Smooth muscle cell (in vitro differentiated cells): ENCODE data around the gene ADAMTS17. TPM values are rescaled to one million over a fixed set of nuclear protein-coding genes. Genes with fewer than 3 reads are reported as not detected.
A peak's percentile ranks its signal among the peaks of the same experiment; 100 is the strongest.

Experiments
- DNase-seq: peaks from one replicate; lab custom pipeline; 2025; ENCODE audit not compliant: unreplicated experiment; lab: John Stamatoyannopoulos, UW
- H2AFZ ChIP-seq: fragments of 200-600 bp; sonication (generic); 2 replicates; pipeline ENCODE4 v1.6.0; 2016; ENCODE audit warnings: antibody characterized with exemption, low read depth, mild to moderate bottlenecking
- H3F3A ChIP-seq: fragments of 200-600 bp; sonication (generic); 2 replicates; pipeline ENCODE4 v1.6.0; 2017; ENCODE audit warnings: antibody characterized with exemption, low read depth
- H3K27ac ChIP-seq: fragments of 200-600 bp; sonication (generic); 2 replicates; pipeline ENCODE4 v1.5.1; 2016; ENCODE audit warnings: low read depth, mild to moderate bottlenecking
- H3K27me3 ChIP-seq: fragments of 200-600 bp; sonication (generic); 2 replicates; pipeline ENCODE4 v1.6.1; 2016; ENCODE audit warnings: low read depth, mild to moderate bottlenecking
- H3K36me3 ChIP-seq: fragments of 200-600 bp; sonication (generic); 2 replicates; pipeline ENCODE4 v1.5.1; 2016; ENCODE audit warnings: low read depth
- H3K4me1 ChIP-seq: fragments of 200-600 bp; sonication (generic); 2 replicates; pipeline ENCODE4 v1.5.1; 2016; ENCODE audit warnings: low read depth
- H3K4me2 ChIP-seq: fragments of 200-600 bp; sonication (generic); 2 replicates; pipeline ENCODE4 v1.6.0; 2016; ENCODE audit warnings: mild to moderate bottlenecking
- H3K4me3 ChIP-seq: fragments of 200-600 bp; sonication (generic); 2 replicates; pipeline ENCODE4 v1.5.1; 2016; ENCODE audit warnings: mild to moderate bottlenecking
- H3K79me2 ChIP-seq: fragments of 200-600 bp; sonication (generic); 2 replicates; pipeline ENCODE4 v1.6.0; 2016; ENCODE audit warnings: low read depth, mild to moderate bottlenecking
- H3K9ac ChIP-seq: fragments of 200-600 bp; sonication (generic); 2 replicates; pipeline ENCODE4 v1.6.0; 2016; ENCODE audit warnings: low read depth
- H3K9me3 ChIP-seq: fragments of 200-600 bp; sonication (generic); replicated peaks from 2 replicates; pipeline ENCODE4 v1.5.1; 2016; ENCODE audit warnings: low read depth
- H4K20me1 ChIP-seq: fragments of 200-600 bp; sonication (generic); 2 replicates; pipeline ENCODE4 v1.6.0; 2016; ENCODE audit warnings: low read depth
- CTCF ChIP-seq: fragments of 200-600 bp; sonication (generic); IDR thresholded peaks from 2 replicates; pipeline ENCODE4 v1.5.1; 2017; ENCODE audit warnings: borderline replicate concordance, mild to moderate bottlenecking, antibody characterized with exemption; ENCODE audit not compliant: insufficient read depth, poor library complexity, severe bottlenecking
- WGBS: methylation state at CpG from one replicate; pipeline ENCODE4 v1.1.7; 2016; ENCODE audit warnings: low lambda C conversion rate; 5-methylcytosine and 5-hydroxymethylcytosine counted together
- polyA plus RNA-seq: library from polyadenylated mRNA; unstranded; fragments of >200 nt; fragmentation: Nextera tagmentation; extraction: Ambion mirVana; gene quantifications from 2 replicates; pipeline ENCODE4 v1.2.1, GENCODE V29; 2016
- total RNA-seq: library from RNA; depleted of rRNA; stranded (reverse); fragments of >200 nt; gene quantifications from 2 replicates; pipeline ENCODE4 v1.2.3, GENCODE V29; 2014

ADAMTS17 gene
- total and polyA plus RNA-seq, 2 experiments from 2014 or later: 0.63 to 3.1 TPM

DNA sequence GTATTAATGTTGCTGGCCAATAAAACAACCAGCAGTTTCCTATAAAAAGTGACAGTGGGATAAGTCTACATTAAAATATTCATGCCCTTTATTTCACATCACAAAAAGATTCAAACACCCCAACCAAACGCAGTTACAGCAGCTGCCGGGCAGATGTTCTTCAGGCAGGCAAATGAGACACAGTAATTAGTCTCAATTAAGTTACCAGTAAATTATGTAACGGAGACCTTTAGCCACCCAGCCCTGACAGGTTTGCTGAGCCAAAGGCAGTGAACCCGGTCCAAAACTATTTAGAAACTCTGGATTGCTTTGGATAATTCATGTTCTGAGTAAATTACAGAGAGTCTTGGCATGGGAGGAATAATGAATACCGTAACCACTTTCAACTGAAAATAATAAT lies 319.4 kb downstream of the ADAMTS17 start:
- Histone ChIP-seq H3K79me2 (no peaks in the 10 kb centered on the region), H3K4me3 (no peak overlapping the region), H3K27ac (no peak overlapping the region), H3K36me3 (no peaks in the 10 kb centered on the region), H3K9me3 (peaks cover 7% of the 10 kb centered on the region), H3K27me3 (no peaks in the 10 kb centered on the region), H2AFZ (no peak overlapping the region), H3K4me1 (no peaks in the 10 kb centered on the region), H4K20me1 (no peaks in the 10 kb centered on the region), H3F3A (no peaks in the 10 kb centered on the region), H3K9ac (no peak overlapping the region), H3K4me2 (no peak overlapping the region)
- 74% methylated on average over 5 of the region's 5 CpGs for WGBS
- no peak for DNase-seq
- TF ChIP-seq CTCF: no peak

GRCh38 chr15:100021653-100022052 lies 320.1 kb downstream of the ADAMTS17 start:
- H3K4me2 ChIP-seq: no peak overlapping the region
- no peak for TF ChIP-seq CTCF
- H3K9me3 ChIP-seq: no peaks in the 10 kb centered on the region
- no peaks in the 10 kb centered on the region for H4K20me1 ChIP-seq
- no peak overlapping the region for H2AFZ ChIP-seq
- H3K9ac ChIP-seq: no peak overlapping the region
- H3K27ac ChIP-seq: no peak overlapping the region
- no peak for DNase-seq
- no peaks in the 10 kb centered on the region for H3K36me3 ChIP-seq
- H3K27me3 ChIP-seq: no peaks in the 10 kb centered on the region
- H3K79me2 ChIP-seq: no peaks in the 10 kb centered on the region
- no peak overlapping the region for H3K4me3 ChIP-seq
- WGBS: 89% methylated on average over 6 of the region's 6 CpGs
- H3K4me1 ChIP-seq: no peaks in the 10 kb centered on the region
- no peaks in the 10 kb centered on the region for H3F3A ChIP-seq

- no peak overlapping the region for H3K9ac ChIP-seq
- 76% methylated on average over 6 of the region's 6 CpGs for WGBS
- peak overlapping the region; percentile 20 for H3K4me2 ChIP-seq
- no peak for TF ChIP-seq CTCF
- H3K79me2 ChIP-seq: no peaks in the 10 kb centered on the region
- H4K20me1 ChIP-seq: no peaks in the 10 kb centered on the region
- no peak overlapping the region for H3K27ac ChIP-seq
- no peaks in the 10 kb centered on the region for H3K9me3 ChIP-seq
- no peak overlapping the region for H2AFZ ChIP-seq
- no peak overlapping the region for H3K4me3 ChIP-seq
- no peaks in the 10 kb centered on the region for H3K4me1 ChIP-seq
- DNase-seq: no peak
- no peaks in the 10 kb centered on the region for H3F3A ChIP-seq
- H3K36me3 ChIP-seq: no peaks in the 10 kb centered on the region
- no peaks in the 10 kb centered on the region for H3K27me3 ChIP-seq
Measured at GRCh38 chr15:100020614-100021013, 321.2 kb downstream of the ADAMTS17 start.

DNA sequence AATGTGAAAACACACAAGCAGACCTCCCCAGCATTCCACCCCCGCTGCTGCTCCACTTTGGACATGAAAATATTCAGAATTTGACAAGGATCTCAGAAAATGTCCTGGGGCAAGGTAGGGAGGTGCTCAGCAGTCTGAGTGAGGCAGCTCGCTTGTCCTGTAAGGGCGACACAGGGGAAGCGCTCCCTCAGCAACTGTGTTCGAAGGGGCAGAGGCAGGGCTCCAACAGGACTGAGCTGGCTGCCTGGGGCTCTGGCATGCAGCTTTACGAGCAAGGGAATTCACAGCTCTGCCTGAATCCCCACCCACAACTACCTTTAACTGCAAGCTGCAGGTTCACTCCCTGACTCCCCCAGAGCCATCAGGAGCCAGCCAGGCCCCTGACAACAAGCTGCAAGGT lies 321.6 kb downstream of the ADAMTS17 start:
- H2AFZ ChIP-seq: no peak overlapping the region
- H4K20me1 ChIP-seq: no peaks in the 10 kb centered on the region
- H3K27ac ChIP-seq: no peak overlapping the region
- no peaks in the 10 kb centered on the region for H3F3A ChIP-seq
- TF ChIP-seq CTCF: no peak
- no peaks in the 10 kb centered on the region for H3K4me1 ChIP-seq
- WGBS: 30% methylated on average over 6 of the region's 6 CpGs
- H3K4me2 ChIP-seq: peak overlapping the region; percentile 20
- no peaks in the 10 kb centered on the region for H3K27me3 ChIP-seq
- no peak overlapping the region for H3K4me3 ChIP-seq
- H3K9ac ChIP-seq: no peak overlapping the region
- no peaks in the 10 kb centered on the region for H3K9me3 ChIP-seq
- no peaks in the 10 kb centered on the region for H3K36me3 ChIP-seq
- no peaks in the 10 kb centered on the region for H3K79me2 ChIP-seq
- DNase-seq: no peak
